Measurements from ENCODE around the gene PSMC6. TPM values are rescaled to one million over a fixed set of nuclear protein-coding genes. Genes with fewer than 3 reads are reported as not detected.
"Not testable (repeated sequence)": the region's sequence is repeated elsewhere in the genome, so short reads cannot be mapped to it uniquely, and the experiment has no call there.

Gene PSMC6
- total RNA-seq, 2 experiments from 2014 or later: 85.4 to 98.3 TPM

DNA sequence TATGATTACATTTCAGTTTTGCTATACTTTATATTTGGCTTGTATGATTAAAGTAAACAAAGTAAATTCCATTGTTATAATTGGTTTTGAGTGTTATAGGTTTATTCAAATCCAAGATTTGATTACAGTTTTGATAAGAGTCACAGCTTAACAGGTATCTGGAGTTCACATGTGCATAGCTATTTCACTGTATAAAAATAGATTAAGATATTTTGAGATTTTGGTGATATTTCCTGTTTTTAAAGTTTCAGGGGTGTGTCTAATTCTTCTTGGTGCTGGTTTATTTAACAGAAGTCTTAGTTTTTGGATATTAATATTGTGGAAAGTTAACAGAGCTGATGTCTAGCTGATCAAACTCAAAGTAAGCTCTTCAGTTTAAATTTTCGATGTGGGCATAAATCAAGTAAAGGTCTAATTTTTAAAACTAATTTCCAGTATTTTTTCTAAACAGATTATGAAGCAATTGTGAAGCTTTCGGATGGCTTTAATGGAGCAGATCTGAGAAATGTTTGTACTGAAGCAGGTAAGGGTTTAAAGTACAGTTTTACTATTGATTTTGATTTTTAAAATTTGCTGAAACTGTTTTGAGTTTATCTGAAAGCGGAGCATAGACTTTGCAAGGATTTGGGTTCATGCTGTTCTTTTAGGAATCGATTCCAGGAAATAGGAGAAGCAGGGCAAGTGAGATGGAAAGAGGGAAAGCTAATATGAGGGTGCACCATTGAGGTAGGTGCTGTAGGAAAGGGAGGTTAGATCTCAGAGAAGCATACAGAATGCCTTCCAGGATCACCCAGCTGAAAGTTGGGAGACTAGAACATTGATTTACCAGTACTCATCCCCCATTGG, 16.7 kb downstream of the PSMC6 start:
- no peak for TF ChIP-seq EZH2phosphoT487 (IDR thresholded peaks at IDR 0.05; ENCODE audit: borderline replicate concordance, low read depth, low read length)
- TF ChIP-seq, protein P1, sequence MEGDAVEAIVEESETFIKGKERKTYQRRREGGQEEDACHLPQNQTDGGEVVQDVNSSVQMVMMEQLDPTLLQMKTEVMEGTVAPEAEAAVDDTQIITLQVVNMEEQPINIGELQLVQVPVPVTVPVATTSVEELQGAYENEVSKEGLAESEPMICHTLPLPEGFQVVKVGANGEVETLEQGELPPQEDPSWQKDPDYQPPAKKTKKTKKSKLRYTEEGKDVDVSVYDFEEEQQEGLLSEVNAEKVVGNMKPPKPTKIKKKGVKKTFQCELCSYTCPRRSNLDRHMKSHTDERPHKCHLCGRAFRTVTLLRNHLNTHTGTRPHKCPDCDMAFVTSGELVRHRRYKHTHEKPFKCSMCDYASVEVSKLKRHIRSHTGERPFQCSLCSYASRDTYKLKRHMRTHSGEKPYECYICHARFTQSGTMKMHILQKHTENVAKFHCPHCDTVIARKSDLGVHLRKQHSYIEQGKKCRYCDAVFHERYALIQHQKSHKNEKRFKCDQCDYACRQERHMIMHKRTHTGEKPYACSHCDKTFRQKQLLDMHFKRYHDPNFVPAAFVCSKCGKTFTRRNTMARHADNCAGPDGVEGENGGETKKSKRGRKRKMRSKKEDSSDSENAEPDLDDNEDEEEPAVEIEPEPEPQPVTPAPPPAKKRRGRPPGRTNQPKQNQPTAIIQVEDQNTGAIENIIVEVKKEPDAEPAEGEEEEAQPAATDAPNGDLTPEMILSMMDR (conservative IDR thresholded peaks at IDR 0.05; ENCODE audit: low read length): no peak
- ChIA-PET POLR2A (interaction anchor here (0.6 to 2.4 kb wide), 19 partner anchors 12 to 258 kb away, joined by 3 to 13 read pairs (median 4); partner anchors contain the start of genes ERO1A, GPR137C, PSMC6 and TXNDC16), CTCF (ENCODE audit: unreplicated experiment) (no interaction called here)
- Histone ChIP-seq H3K79me2 (ENCODE audit: insufficient read depth, low read depth, low read length) (peaks cover 7% of the 10 kb centered on the region; the same call in 1 of the 2 replicates), H3K4me3 (ENCODE audit: low read depth, low read length, poor library complexity, severe bottlenecking) (no peak overlapping the region), H3K36me3 (ENCODE audit: insufficient read depth, low read length) (peaks cover 97% of the 10 kb centered on the region), H4K20me1 (ENCODE audit: insufficient read depth, low read length) (peaks cover 14% of the 10 kb centered on the region; the same call in 1 of the 2 replicates), H3K9me3 (ENCODE audit: low read length) (no peaks in the 10 kb centered on the region), H2AFZ (ENCODE audit: low read length) (no peak overlapping the region), H3K4me2 (ENCODE audit: low read length) (peak overlapping the region; percentile 42), H3K9me2 (ENCODE audit: insufficient read depth, low read length) (no peaks in the 10 kb centered on the region), H3K27ac (ENCODE audit: low read depth, low read length, poor library complexity, severe bottlenecking) (peak overlapping the region; percentile 32), H3K4me1 (ENCODE audit: insufficient read depth, low read length, poor library complexity, severe bottlenecking) (peaks cover 29% of the 10 kb centered on the region)
- DNase-seq (ENCODE audit: low spot score): no peak
- BruUV-seq (replicated peaks): no TSS peak
- intact Hi-C loops (cut with micrococcal nuclease; ENCODE audit: unreplicated experiment): no loop called here

DNA sequence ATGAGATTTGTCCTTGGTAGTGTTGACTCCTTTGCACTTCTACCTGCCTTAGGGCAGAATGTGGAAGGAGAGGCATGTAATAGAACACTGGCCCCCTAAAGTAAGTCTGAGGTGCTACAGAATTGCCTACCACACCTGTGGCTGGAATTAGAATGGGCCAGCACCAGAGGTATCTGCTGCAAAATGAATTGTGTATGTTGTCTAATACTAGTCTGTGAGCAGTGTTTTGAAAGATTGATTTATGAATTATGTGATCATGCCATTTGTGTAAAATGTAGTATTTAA, 17.3 kb downstream of the PSMC6 start:
- intact Hi-C loops (cut with micrococcal nuclease; ENCODE audit: unreplicated experiment): no loop called here
- H2AFZ ChIP-seq (ENCODE audit: low read length): no peak overlapping the region
- CTCF ChIA-PET (ENCODE audit: unreplicated experiment): no interaction called here
- DNase-seq (ENCODE audit: low spot score): no peak
- H4K20me1 ChIP-seq (ENCODE audit: insufficient read depth, low read length): peaks cover 14% of the 10 kb centered on the region; the same call in 1 of the 2 replicates
- H3K4me1 ChIP-seq (ENCODE audit: insufficient read depth, low read length, poor library complexity, severe bottlenecking): peaks cover 33% of the 10 kb centered on the region
- H3K9me3 ChIP-seq (ENCODE audit: low read length): no peaks in the 10 kb centered on the region
- no peak overlapping the region for H3K27ac ChIP-seq (ENCODE audit: low read depth, low read length, poor library complexity, severe bottlenecking)
- BruUV-seq (replicated peaks): no TSS peak
- POLR2A ChIA-PET: interaction anchor here (0.6 to 2.4 kb wide), 12 partner anchors 14 to 178 kb away, joined by 3 to 13 read pairs (median 4); partner anchors contain the start of genes GPR137C, PSMC6 and TXNDC16
- H3K4me3 ChIP-seq (ENCODE audit: low read depth, low read length, poor library complexity, severe bottlenecking): no peak overlapping the region
- TF ChIP-seq, protein P1 (conservative IDR thresholded peaks at IDR 0.05; ENCODE audit: low read length): no peak
- no peak for TF ChIP-seq EZH2phosphoT487 (IDR thresholded peaks at IDR 0.05; ENCODE audit: borderline replicate concordance, low read depth, low read length)
- H3K36me3 ChIP-seq (ENCODE audit: insufficient read depth, low read length): peaks cover 96% of the 10 kb centered on the region
- H3K79me2 ChIP-seq (ENCODE audit: insufficient read depth, low read depth, low read length): peaks cover 7% of the 10 kb centered on the region; the same call in 1 of the 2 replicates
- H3K4me2 ChIP-seq (ENCODE audit: low read length): 0 out of 2 replicates have a peak overlapping the region, but pooled peaks have one; percentile 19
- H3K9me2 ChIP-seq (ENCODE audit: insufficient read depth, low read length): no peaks in the 10 kb centered on the region

DNA sequence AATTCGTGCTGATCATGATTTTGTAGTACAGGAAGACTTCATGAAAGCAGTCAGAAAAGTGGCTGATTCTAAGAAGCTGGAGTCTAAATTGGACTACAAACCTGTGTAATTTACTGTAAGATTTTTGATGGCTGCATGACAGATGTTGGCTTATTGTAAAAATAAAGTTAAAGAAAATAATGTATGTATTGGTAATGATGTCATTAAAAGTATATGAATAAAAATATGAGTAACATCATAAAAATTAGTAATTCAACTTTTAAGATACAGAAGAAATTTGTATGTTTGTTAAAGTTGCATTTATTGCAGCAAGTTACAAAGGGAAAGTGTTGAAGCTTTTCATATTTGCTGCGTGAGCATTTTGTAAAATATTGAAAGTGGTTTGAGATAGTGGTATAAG, 20.5 kb downstream of the PSMC6 start:
- Histone ChIP-seq H4K20me1 (ENCODE audit: insufficient read depth, low read length) (peaks cover 14% of the 10 kb centered on the region; the same call in 1 of the 2 replicates), H3K79me2 (ENCODE audit: insufficient read depth, low read depth, low read length) (peaks cover 22% of the 10 kb centered on the region), H3K4me1 (ENCODE audit: insufficient read depth, low read length, poor library complexity, severe bottlenecking) (peaks cover 37% of the 10 kb centered on the region), H3K36me3 (ENCODE audit: insufficient read depth, low read length) (peaks cover 65% of the 10 kb centered on the region)
- H3K4me3 ChIP-seq (ENCODE audit: low read depth, low read length, poor library complexity, severe bottlenecking); H3K9me2 ChIP-seq (ENCODE audit: insufficient read depth, low read length); BruUV-seq (replicated peaks); DNase-seq (ENCODE audit: low spot score); CTCF ChIA-PET (ENCODE audit: unreplicated experiment); H3K27ac ChIP-seq (ENCODE audit: low read depth, low read length, poor library complexity, severe bottlenecking); H3K4me2 ChIP-seq (ENCODE audit: low read length); H3K9me3 ChIP-seq (ENCODE audit: low read length); intact Hi-C loops (cut with micrococcal nuclease; ENCODE audit: unreplicated experiment); H2AFZ ChIP-seq (ENCODE audit: low read length): not testable (repeated sequence)
- POLR2A ChIA-PET: interaction anchor here (1.4 to 1.7 kb wide), 2 partner anchors 9 to 20 kb away, joined by 3 to 5 read pairs; partner anchors contain the start of gene PSMC6

DNA sequence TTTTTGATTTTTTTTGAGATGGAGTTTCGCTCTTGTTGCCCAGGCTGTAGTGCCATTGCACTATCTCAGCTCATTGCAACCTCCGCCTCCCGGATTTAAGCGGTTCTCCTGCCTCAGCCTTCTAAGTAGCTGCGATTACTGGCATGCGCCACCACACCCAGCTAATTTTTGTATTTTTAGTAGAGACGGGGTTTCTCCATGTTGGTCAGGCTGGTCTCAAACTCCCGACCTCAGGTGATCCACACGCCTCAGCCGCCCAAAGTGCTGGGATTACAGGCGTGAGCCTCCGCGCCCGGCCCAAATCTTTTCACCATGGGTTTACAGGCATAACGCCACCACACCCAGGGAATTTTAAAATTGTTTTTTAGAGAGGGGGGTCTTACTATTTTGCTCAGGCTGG, 22.0 kb downstream of the PSMC6 start:
- ChIA-PET POLR2A (interaction anchor here (0.7 to 2.2 kb wide), 7 partner anchors 7 to 380 kb away, joined by 3 to 13 read pairs (median 3); partner anchors contain the start of gene PSMC6), CTCF (ENCODE audit: unreplicated experiment) (interaction anchor here (0.6 kb wide), 1 partner anchor 85 kb away, joined by 3 read pairs; no protein-coding TSS in a partner anchor)
- H3K36me3 ChIP-seq (ENCODE audit: insufficient read depth, low read length): peaks cover 63% of the 10 kb centered on the region
- intact Hi-C loops (cut with micrococcal nuclease; ENCODE audit: unreplicated experiment): loop anchor here (1.0 kb wide), 1 partner anchor 34 kb away; the partner anchor contains the start of gene ERO1A
- not testable (repeated sequence) for H3K27ac ChIP-seq (ENCODE audit: low read depth, low read length, poor library complexity, severe bottlenecking); BruUV-seq (replicated peaks); H3K9me2 ChIP-seq (ENCODE audit: insufficient read depth, low read length); H4K20me1 ChIP-seq (ENCODE audit: insufficient read depth, low read length); H3K4me3 ChIP-seq (ENCODE audit: low read depth, low read length, poor library complexity, severe bottlenecking); DNase-seq (ENCODE audit: low spot score); H3K9me3 ChIP-seq (ENCODE audit: low read length); H2AFZ ChIP-seq (ENCODE audit: low read length)
- peak overlapping the region; percentile 79; the same call in 1 of the 2 replicates for H3K4me2 ChIP-seq (ENCODE audit: low read length)
- peaks cover 18% of the 10 kb centered on the region for H3K79me2 ChIP-seq (ENCODE audit: insufficient read depth, low read depth, low read length)
- peaks cover 22% of the 10 kb centered on the region for H3K4me1 ChIP-seq (ENCODE audit: insufficient read depth, low read length, poor library complexity, severe bottlenecking)
